Measurements from ENCODE around the gene JMJD7. TPM values are rescaled to one million over a fixed set of nuclear protein-coding genes. Genes with fewer than 3 reads are reported as not detected.

Gene JMJD7
- total and polyA plus RNA-seq, 12 donors: 4.0 to 20.6 (median 12.7) TPM

GRCh38 chr15:41860049-41860828 lies 32.3 kb downstream of the JMJD7 start:
- TF ChIP-seq POLR2A (IDR thresholded peaks at IDR 0.05): no peak
- TF ChIP-seq, protein P1, sequence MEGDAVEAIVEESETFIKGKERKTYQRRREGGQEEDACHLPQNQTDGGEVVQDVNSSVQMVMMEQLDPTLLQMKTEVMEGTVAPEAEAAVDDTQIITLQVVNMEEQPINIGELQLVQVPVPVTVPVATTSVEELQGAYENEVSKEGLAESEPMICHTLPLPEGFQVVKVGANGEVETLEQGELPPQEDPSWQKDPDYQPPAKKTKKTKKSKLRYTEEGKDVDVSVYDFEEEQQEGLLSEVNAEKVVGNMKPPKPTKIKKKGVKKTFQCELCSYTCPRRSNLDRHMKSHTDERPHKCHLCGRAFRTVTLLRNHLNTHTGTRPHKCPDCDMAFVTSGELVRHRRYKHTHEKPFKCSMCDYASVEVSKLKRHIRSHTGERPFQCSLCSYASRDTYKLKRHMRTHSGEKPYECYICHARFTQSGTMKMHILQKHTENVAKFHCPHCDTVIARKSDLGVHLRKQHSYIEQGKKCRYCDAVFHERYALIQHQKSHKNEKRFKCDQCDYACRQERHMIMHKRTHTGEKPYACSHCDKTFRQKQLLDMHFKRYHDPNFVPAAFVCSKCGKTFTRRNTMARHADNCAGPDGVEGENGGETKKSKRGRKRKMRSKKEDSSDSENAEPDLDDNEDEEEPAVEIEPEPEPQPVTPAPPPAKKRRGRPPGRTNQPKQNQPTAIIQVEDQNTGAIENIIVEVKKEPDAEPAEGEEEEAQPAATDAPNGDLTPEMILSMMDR (IDR thresholded peaks at IDR 0.05): peak in 1 of 6 experiments; percentile 10
- Histone ChIP-seq H3K9me3 (replicated peaks in 1 of 3) (no peaks in the 10 kb centered on the region), H3K4me1 (replicated peaks in 1 of 2) (no peaks in the 10 kb centered on the region), H3K27me3 (no peaks in the 10 kb centered on the region), H3K36me3 (replicated peaks in 1 of 2) (no peaks in the 10 kb centered on the region), H3K27ac (no peak overlapping the region), H3K4me3 (no peak overlapping the region)
- peak in 2 of 7 donors; percentile 23 to 59 for DNase-seq
- WGBS, 4 donors: 33 to 68% (median 64%) methylated on average over 6 to 15 of the region's 15 CpGs
- intact Hi-C loops (cut with DNase I): no loop called here

- intact Hi-C loops (cut with DNase I): no loop called here
- Histone ChIP-seq H3K27ac (no peak overlapping the region), H3K4me1 (replicated peaks in 1 of 2) (no peaks in the 10 kb centered on the region), H3K27me3 (no peaks in the 10 kb centered on the region), H3K4me3 (no peak overlapping the region), H3K36me3 (replicated peaks in 1 of 2) (no peaks in the 10 kb centered on the region), H3K9me3 (replicated peaks in 1 of 3) (no peaks in the 10 kb centered on the region)
- DNase-seq: no peak
- TF ChIP-seq, protein P1 (IDR thresholded peaks at IDR 0.05): no peak
- TF ChIP-seq POLR2A (IDR thresholded peaks at IDR 0.05): no peak
- 89 to 92% (median 91%) methylated on average over 12 to 18 of the region's 18 CpGs for WGBS, 4 donors
Measured at GRCh38 chr15:41861736-41862356, 34.0 kb downstream of the JMJD7 start.

DNA sequence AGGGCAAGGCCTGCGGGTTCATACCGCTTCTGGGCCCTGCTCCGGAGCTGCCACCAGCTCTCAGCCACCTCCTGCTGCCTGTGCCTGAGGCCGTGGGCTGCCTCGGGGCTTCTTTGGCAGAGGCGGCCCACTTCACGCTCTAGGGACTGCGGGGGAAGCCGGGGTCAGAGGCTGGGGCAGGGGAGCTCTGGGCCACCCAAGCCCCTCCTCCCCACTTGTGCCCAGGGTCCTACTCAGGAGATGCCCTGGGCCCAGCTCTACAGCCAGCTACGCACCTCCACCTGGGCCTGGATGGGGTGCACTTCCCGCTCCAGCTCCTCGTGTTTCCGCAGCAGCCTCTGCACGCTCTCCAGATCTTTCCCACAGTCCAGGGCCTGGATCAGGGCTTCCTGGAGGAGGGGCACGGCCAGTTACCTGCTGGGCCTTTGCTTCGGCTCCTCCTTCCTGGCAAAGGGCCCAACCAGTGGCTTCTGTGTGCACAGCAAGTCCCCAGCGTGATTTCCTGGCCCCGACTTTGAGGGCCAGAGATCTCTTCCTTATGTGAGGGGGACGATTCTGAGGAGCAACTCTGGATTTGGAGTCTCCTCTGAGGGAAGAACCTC lies 34.7 kb downstream of the JMJD7 start:
- H3K36me3 ChIP-seq (replicated peaks in 1 of 2): no peaks in the 10 kb centered on the region
- WGBS, 4 donors: 84 to 89% (median 87%) methylated on average over 7 to 19 of the region's 19 CpGs
- no peaks in the 10 kb centered on the region for H3K9me3 ChIP-seq (replicated peaks in 1 of 3)
- intact Hi-C loops (cut with DNase I): no loop called here
- no peak overlapping the region for H3K4me3 ChIP-seq
- no peak overlapping the region for H3K27ac ChIP-seq
- DNase-seq: no peak
- no peaks in the 10 kb centered on the region for H3K27me3 ChIP-seq
- H3K4me1 ChIP-seq (replicated peaks in 1 of 2): no peaks in the 10 kb centered on the region
- TF ChIP-seq, protein P1 (IDR thresholded peaks at IDR 0.05): no peak
- TF ChIP-seq POLR2A (IDR thresholded peaks at IDR 0.05): no peak

- WGBS, 4 donors: 73 to 86% (median 78%) methylated on average over 10 to 18 of the region's 18 CpGs
- no peak overlapping the region for H3K27ac ChIP-seq
- H3K36me3 ChIP-seq (replicated peaks in 1 of 2): no peaks in the 10 kb centered on the region
- TF ChIP-seq, protein P1 (IDR thresholded peaks at IDR 0.05): no peak
- no peak for TF ChIP-seq POLR2A (IDR thresholded peaks at IDR 0.05)
- no peak overlapping the region for H3K4me3 ChIP-seq
- intact Hi-C loops (cut with DNase I): no loop called here
- no peaks in the 10 kb centered on the region for H3K27me3 ChIP-seq
- peaks cover 0 to 3% of the 10 kb centered on the region in 2 donors for H3K4me1 ChIP-seq (replicated peaks in 1 of 2)
- no peak for DNase-seq
- no peaks in the 10 kb centered on the region for H3K9me3 ChIP-seq (replicated peaks in 1 of 3)
Measured at GRCh38 chr15:41865490-41866055, 37.7 kb downstream of the JMJD7 start.
